H54 (cell line): Measurements from ENCODE around the gene P2RX1.

Experiments used
- DNase-seq: peaks from one replicate; pipeline ENCODE4 v3.0.0; 2011; ENCODE audit warnings: low spot score, mixed read lengths; ENCODE audit not compliant: insufficient read length
- FAIRE-seq: peaks from 3 replicates; lab custom pipeline; 2011; peaks lifted over from hg19 to GRCh38; lab: Jason Lieb, UNC
- POLR2A ChIP-seq: IDR thresholded peaks from 2 replicates; pipeline ENCODE4 v1.6.1; 2011; ENCODE audit warnings: low read depth, mild to moderate bottlenecking, low read length

Gene P2RX1

DNA sequence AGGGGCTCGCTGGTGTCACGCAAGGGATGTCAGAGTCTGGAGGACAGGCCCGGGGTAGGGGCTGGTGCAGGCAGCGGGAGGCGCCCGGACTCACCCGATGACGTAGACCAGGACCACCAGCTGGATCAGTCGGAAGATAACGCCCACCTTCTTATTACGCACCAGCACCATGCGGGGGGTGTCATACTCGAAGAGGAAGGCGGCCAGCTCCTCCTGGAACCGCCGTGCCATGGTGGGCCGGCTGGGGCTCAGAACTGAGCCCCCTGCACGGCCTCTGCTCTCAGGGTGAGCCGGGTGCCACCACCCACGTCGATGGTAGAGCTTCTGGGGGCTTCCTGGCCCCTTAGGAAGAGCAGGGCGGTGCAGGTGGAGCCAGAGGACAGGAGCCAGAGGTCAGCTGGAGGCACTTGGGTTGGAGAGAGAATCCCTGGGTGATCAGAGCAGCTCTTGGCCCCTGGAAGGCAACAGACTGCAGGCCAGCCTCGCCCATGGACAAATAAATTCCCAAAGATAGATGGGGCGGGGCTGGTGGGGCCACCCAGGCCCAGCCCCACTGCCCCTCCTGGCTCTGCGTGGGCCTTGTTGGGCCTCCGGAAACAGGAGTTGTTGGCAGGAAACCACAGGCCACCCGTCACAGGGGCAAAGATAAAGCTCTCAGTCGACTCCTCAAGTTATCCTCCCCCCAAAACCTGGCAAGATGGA lies at the start of gene P2RX1:
Gene P2RX1, minus strand, starts transcription at position 471 of the 702 bp plus-strand sequence. Its CDS starts 240 bp downstream, at position 231.
- no peak for FAIRE-seq
- no peak for TF ChIP-seq POLR2A

GRCh38 chr17:3965118-3965800 lies 49.0 kb upstream of the P2RX1 start:
- DNase-seq (peak; percentile 90), FAIRE-seq (peak; percentile 33)
- peak; percentile 43; the same call in 1 of the 2 replicates for TF ChIP-seq POLR2A

More for the DNA sequence above, at the start of gene P2RX1:
- DNase-seq = no peak

DNA sequence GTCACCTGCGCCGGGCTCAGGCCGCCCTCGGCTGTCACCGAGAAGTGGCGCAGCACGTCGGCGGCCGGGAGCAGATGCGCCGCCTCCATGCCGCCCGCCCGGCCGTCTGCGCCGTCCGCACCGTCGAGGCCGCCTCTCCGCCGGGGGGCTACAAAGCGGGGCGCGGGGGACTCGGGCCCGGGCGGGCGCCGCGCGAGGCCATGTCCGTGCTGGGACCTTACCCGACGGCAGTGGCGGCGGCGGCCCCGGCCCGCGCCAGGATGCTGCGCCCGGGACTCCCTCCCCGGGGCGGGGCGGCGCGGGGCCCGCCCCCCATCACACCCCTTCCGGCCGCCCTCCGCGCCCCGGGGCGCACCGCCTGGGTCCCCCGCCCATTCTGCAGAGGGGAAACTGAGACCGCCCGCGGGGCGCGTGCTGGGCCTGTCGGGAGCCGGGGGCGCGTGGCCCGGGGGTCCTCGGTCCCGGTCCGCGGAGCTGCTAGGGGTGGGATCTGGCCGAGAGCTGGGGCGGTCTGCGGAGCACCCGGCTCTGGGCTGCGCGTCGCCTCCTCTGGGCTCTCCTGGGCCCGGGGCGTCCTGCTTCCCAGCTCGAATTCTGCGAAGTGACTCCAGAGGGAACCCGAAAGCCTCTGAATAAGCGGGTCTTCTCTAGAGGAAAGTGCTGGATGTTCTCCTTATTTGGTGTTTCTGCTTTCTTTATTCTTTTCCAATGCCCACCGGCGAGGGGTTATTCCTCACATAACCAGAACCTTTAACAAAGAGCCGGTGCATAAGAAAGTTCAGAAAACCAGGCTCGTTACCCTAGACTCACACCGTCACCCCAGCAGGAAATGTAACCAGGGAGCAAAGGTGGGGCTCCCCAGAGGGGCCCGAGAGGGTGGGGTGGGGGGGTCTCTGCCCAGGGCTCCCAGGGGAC lies 48.2 kb upstream of the P2RX1 start, which contains the start of gene ATP2A3:
Gene ATP2A3, minus strand, starts transcription at position 235 of the 915 bp plus-strand sequence. Its CDS starts 146 bp downstream, at position 89.
- DNase-seq (no peak), FAIRE-seq (no peak)
- no peak for TF ChIP-seq POLR2A

DNA sequence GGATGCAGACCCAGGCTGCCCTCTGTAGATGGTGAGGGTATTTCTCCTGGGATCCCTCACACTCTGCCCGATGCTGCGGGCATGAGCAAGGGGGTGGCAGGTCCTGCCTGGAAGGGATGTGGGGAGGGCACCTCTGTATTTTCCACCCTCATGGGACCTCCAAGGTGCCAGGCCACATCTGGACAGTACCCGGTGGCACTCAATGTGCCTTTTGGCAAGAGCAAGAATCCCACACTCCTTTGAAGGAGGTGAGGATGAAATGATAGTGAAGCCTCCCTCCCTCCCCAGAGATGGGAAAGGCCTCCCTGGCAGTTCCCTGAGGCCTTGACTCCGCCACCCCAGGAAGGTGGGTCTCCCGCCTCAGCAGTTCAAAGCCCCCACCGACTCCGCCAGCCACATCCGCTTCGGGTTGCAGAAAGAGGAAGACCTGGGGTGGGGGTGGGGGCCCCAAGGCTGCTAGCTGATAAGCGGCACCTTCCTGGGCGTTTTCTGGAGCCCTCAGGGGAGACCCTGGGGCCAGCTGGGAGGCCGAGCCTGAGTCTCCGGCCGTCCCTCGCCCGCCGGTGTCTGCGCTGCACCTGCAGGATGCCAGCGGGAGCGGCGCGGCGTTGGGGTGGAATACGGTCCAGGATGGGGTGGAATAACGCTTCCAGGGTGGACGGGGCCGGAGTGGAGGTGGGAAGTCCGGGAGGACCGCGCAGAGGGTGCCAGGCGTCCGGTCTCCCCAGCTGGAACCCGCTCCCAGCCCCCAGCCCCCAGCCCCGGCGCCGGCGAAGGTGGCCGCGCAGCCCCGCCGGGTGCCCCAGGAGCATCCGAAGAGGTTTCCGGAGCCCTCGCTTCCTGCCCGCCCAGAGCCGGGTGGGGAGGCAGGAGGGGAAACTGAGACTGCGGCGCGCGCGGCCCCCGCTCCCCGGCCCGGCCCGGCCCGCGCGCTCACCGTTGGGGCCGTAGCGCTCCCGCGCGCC lies 47.3 kb upstream of the P2RX1 start:
- DNase-seq (no peak), FAIRE-seq (no peak)
- no peak for TF ChIP-seq POLR2A

- no peak for FAIRE-seq
- TF ChIP-seq POLR2A = no peak
- DNase-seq = no peak
Measured at GRCh38 chr17:3962965-3963236, 46.6 kb upstream of the P2RX1 start.

- no peak for TF ChIP-seq POLR2A
- no peak for FAIRE-seq
- no peak for DNase-seq
Measured at GRCh38 chr17:3962217-3962964, 46.1 kb upstream of the P2RX1 start.

- FAIRE-seq = no peak
- no peak for DNase-seq
- TF ChIP-seq POLR2A = no peak
Measured at GRCh38 chr17:3961564-3962047, 45.3 kb upstream of the P2RX1 start.

- no peak for TF ChIP-seq POLR2A
- DNase-seq = no peak
- FAIRE-seq = no peak
Measured at GRCh38 chr17:3960764-3961163, 44.5 kb upstream of the P2RX1 start.

- DNase-seq (no peak), FAIRE-seq (no peak)
- no peak for TF ChIP-seq POLR2A
Measured at GRCh38 chr17:3959921-3960601, 43.8 kb upstream of the P2RX1 start.

DNA sequence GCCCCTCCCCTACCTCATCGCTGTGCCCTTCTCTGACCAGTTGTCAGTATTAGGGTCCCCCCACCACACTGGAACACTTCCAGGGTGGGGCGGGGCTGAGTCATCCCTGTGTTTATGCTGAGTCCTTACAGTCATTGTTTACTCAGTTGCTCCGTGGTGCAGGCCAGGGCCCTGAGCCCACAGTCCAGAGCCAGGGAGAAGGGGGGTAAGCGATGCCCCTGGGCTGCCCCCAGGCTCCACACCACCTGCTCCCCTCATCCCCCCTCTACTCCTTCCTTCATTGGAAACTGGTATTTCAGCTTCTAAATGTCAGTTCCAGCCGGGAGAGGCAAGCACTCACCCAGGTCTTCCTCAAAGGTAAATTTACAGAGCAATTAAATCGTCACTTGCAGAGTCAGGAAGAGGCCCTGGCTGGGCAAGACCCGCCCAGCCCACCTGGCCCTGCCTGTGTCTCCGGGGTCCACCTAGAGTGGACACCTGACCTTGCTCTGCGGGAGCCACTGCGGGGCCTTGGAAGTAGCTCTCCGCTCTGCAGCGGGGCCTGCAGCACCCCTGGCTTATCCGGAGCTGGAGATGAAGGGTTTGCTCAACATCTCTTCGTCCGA lies 43.1 kb upstream of the P2RX1 start:
- TF ChIP-seq POLR2A = no peak
- FAIRE-seq = no peak
- peak; percentile 62 for DNase-seq
